DMS 273 treated with DMSO at 0.1 percent for 48 hours (cell line): Measurements from ENCODE around the gene GFER.
"Not testable (repeated sequence)": the region's sequence is repeated elsewhere in the genome, so short reads cannot be mapped to it uniquely, and the experiment has no call there.

Experiments
- DNase-seq: peaks from one replicate; lab custom pipeline; 2025; lab: John Stamatoyannopoulos, UW

Gene GFER

GRCh38 chr16:2026461-2027023 is 42.5 kb downstream of the GFER start, which contains the start of gene NHERF2:
TSS of gene NHERF2 (plus strand) at chr16:2026902. CDS start at chr16:2027006, 104 bp downstream.
- no peak for DNase-seq

GRCh38 chr16:2027024-2028010 is 43.3 kb downstream of the GFER start:
- DNase-seq: no peak

GRCh38 chr16:2028146-2028545 is 44.2 kb downstream of the GFER start:
- DNase-seq: no peak

- no peak for DNase-seq
These were observed 44.7 kb downstream of the GFER start for GRCh38 chr16:2028620-2029220.

- no peak for DNase-seq
These were observed 45.4 kb downstream of the GFER start for GRCh38 chr16:2029350-2029749.

GRCh38 chr16:2030036-2030435 is 46.0 kb downstream of the GFER start:
- DNase-seq: no peak

- DNase-seq: no peak
These were observed 47.1 kb downstream of the GFER start for GRCh38 chr16:2031081-2031577.

GRCh38 chr16:2032285-2033056 is 48.5 kb downstream of the GFER start:
- no peak for DNase-seq

GRCh38 chr16:2033057-2033908 is 49.3 kb downstream of the GFER start:
- no peak for DNase-seq

GRCh38 chr16:2033909-2034695 is 50.1 kb downstream of the GFER start:
- not testable (repeated sequence) for DNase-seq

- no peak for DNase-seq
These were observed 50.9 kb downstream of the GFER start for GRCh38 chr16:2034696-2035430.

- no peak for DNase-seq
These were observed 51.6 kb downstream of the GFER start for GRCh38 chr16:2035431-2036199.

- DNase-seq: no peak
These were observed 52.4 kb downstream of the GFER start for GRCh38 chr16:2036200-2036966.

GRCh38 chr16:2037115-2037514 is 53.1 kb downstream of the GFER start:
- no peak for DNase-seq
